HUDEP-2 (cell line): Measurements from ENCODE around the gene GLIS1.
A peak's percentile ranks its signal among the peaks of the same experiment; 100 is the strongest.

Experiments used
- DNase-seq, 76 experiments: peaks; one replicate each; lab custom pipeline; 2025; ENCODE audit not compliant: unreplicated experiment in 76 of 76; lab: John Stamatoyannopoulos, UW

Gene GLIS1

GRCh38 chr1:53584777-53585107 is 154.2 kb downstream of the GLIS1 start:
- no peak for DNase-seq

GRCh38 chr1:53583868-53584776 is 154.8 kb downstream of the GLIS1 start:
- DNase-seq: no peak

- no peak for DNase-seq
Observed at GRCh38 chr1:53583021-53583867, 155.7 kb downstream of the GLIS1 start.

GRCh38 chr1:53582211-53583020 is 156.5 kb downstream of the GLIS1 start:
- no peak for DNase-seq

- no peak for DNase-seq
Observed at GRCh38 chr1:53581476-53581875, 157.5 kb downstream of the GLIS1 start.

GRCh38 chr1:53580739-53581475 is 158.1 kb downstream of the GLIS1 start:
- no peak for DNase-seq

GRCh38 chr1:53580009-53580400 is 159.0 kb downstream of the GLIS1 start:
- DNase-seq: no peak

GRCh38 chr1:53579221-53580008 is 159.5 kb downstream of the GLIS1 start:
- peak in 13 of 76 experiments; percentile 3 to 41 (median 19) for DNase-seq

- no peak for DNase-seq
Observed at GRCh38 chr1:53578358-53578757, 160.6 kb downstream of the GLIS1 start.

GRCh38 chr1:53577761-53578100 is 161.2 kb downstream of the GLIS1 start:
- DNase-seq: no peak

- DNase-seq: no peak
Observed at GRCh38 chr1:53576866-53577760, 161.9 kb downstream of the GLIS1 start.

- no peak for DNase-seq
Observed at GRCh38 chr1:53576381-53576801, 162.6 kb downstream of the GLIS1 start.

GRCh38 chr1:53575955-53576320 is 163.0 kb downstream of the GLIS1 start:
- no peak for DNase-seq

GRCh38 chr1:53575141-53575954 is 163.6 kb downstream of the GLIS1 start:
- no peak for DNase-seq

GRCh38 chr1:53574621-53575020 is 164.3 kb downstream of the GLIS1 start:
- DNase-seq: no peak

GRCh38 chr1:53573931-53574330 is 165.0 kb downstream of the GLIS1 start:
- DNase-seq: no peak

- no peak for DNase-seq
Observed at GRCh38 chr1:53573522-53573921, 165.4 kb downstream of the GLIS1 start.

- no peak for DNase-seq
Observed at GRCh38 chr1:53572815-53573173, 166.2 kb downstream of the GLIS1 start.
